Measurements from ENCODE around the gene MDP1.
"Not testable (repeated sequence)": the region's sequence is repeated elsewhere in the genome, so short reads cannot be mapped to it uniquely, and the experiment has no call there.

DNA sequence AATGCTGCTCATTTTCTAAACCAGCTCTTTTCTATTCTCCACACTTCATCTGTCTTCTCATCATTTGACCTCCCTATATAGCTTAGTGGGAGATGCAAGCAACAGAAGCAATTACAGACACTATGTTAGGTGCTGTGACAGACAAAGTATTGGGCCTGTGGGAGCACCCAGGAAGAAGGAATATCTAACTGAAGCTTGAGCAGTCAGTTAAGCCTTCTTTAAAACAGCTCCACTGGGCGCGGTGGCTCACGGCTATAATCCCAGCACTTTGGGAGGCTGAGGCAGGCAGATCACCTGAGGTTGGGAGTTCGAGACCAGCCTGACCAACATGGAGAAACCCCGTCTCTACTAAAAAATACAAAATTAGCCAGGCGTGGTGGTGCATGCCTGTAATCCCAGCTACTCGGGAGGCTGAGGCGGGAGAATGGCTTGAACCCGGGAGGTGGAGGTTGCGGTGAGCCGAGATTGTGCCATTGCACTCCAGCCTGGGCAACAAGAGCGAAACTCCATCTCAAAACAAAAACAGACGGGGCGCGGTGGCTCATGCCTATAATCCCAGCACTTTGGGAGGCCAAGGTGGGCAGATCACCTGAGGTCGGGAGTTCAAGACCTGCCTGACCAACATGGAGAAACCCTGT, 12.5 kb downstream of the MDP1 start:
- TF ChIP-seq POLR2AphosphoS5, POLR2A, TAF1, SPI1 (IDR thresholded peaks at IDR 0.05; ENCODE audit: low read depth, low read length): not testable (repeated sequence)
